GM19099 (cell line): ENCODE measurements around the gene CCDC88C.
A peak's percentile ranks its signal among the peaks of the same experiment; 100 is the strongest.

Experiments
- POLR2A ChIP-seq: IDR thresholded peaks from 3 replicates; pipeline ENCODE4 v1.6.1; 2011; ENCODE audit warnings: low read depth; ENCODE audit not compliant: insufficient read length; ENCODE audit errors: extremely low read depth

Gene CCDC88C

DNA sequence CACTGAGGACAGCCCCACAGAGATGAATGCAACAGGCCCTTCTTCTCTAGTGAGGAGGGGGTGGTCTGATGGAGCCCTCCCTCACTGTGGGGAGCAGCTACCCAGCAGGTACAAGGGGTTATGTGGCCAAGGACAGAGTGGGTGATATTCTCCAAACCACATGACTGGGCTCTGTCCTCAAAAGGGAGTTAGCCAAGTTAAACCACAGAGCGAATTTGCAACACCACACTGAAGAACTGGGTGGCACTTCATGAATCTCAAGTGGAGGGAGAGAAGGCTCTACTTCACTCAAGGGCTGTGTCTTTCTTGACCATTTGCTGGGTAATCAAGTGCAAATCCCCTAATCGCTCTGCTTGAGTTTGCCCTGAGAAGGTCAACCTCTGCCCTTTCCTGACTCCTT is 185.6 kb downstream of the CCDC88C start:
- TF ChIP-seq POLR2A: no peak

DNA sequence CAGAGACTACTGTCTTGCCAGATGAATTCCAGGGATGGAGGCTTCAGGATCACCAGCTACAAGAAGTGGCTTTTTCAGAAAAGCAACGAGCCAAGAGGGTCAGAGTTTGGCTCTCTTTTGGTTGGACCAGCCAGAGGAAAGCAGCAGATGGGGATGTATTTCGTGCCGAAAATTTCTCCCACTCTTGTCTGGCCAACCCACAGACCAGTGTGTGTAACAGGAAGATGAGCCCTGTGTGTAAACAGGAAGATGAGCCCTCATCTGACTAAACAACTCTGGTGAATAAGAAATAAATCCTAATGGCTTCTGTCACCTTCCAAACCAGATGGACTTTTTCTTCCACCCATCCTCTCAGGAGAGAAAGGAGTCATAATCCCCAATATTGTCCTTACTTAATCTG is 186.2 kb downstream of the CCDC88C start:
- no peak for TF ChIP-seq POLR2A

DNA sequence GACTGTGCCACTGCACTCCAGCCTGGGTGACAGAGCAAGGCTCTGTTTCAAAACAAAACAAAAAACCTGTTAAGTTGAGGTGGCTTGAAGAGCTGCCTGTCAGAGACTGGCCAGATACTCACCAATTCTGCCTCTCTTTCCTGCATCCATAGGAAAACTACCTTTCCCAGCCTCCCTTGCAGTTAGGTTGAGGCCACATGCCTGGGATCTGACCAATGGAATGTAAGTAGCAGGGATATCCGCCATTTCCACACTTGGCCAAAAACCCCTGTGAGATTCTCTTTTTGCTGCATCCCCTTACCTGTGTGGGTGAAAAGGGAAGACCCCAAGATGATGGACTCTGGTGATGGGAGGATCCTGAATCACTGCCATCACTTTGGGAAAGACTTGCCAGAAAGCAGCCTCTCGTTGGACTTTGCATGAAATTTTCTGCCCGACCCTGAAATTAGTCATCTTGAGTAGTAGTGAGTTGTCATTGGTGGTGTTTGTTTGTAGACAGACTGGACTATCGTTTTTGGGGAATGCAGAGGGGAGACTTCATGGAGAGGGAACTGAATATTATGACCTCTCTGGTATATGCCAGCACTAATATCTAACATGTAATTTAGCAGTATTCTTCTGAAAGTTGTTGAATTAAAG is 187.1 kb downstream of the CCDC88C start:
- TF ChIP-seq POLR2A: no peak

DNA sequence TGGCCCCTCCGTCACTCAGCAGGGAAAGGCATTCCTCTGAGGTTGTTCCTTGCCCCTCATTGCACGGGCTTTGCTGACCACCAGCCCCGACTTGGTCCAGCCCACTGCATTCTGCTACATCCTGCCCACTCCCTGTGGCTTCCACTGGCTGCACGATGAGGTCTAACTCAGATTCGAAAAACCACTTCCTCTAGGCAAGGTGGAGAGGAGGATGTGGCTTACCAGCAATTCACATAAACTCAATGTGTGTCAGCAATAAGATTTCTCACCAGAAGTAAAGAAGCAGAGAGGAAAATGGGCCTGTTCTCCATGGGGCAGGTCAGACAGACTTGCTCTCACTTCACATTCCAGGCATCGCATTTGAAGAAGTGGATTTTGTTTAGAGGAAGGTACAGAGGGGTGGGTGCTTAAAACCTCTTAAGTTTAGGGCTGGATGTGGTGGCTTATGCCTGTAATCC is 187.8 kb downstream of the CCDC88C start:
- peak; percentile 33 for TF ChIP-seq POLR2A

DNA sequence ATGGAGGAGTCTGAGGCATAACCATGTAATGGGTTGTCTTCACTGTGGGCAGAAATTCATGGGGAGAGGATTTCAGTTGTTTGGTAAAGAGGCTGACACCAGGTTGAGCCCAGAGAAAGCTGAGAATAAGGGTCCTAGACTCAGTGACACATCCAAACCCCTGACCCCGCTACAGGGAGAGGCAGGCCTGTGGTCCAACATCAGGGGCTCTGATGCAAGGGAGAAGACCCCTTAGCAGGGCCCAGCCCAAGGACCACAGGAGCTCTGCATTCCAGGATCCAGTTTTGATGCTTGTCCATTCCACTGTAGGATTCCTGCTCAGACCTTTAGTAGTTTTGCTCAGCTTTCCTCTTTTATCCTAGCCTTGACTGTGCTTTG is 188.6 kb downstream of the CCDC88C start:
- TF ChIP-seq POLR2A: no peak

DNA sequence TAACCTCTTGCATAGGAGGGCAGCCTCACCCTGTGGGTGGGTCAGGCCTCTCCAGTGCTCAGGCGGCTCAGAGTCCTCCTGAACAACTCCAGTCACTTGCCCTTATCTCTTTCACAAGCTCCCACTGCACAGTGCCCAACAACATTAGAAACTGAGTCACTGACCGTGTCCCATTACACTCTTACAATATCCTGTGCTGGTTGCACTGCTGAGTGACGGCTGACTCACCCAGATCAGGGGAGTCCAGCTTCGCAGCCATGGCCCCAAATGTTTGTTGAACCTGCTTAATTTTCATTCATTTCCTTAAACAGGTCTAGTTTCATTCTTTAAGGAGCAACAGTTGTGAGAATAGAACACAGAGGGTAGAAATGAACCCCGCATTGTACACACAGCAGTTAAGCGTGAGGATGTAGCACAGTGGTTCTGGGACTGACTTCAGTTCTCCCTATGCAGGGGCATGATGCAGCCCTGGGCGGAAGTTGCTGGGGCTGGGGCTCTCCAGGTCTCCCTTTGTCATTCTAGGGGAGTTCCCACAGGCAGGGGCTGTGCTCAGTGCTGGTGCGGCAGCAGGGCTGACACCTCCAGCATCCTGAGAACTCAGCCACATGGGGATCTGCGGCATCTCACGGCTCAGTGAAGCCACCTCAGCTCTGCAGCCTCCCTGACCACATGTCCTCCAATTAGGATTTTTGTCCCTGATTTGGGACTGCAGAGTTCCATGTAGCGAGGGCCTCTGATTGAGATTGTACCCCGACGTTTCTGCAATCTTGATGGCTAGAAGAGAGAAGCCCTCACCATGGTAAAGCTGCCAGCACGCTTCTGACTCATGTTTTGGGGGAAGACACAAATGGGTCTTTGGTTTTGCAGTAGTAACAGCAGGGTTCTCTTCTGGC is 189.3 kb downstream of the CCDC88C start:
- TF ChIP-seq POLR2A: peak; percentile 47

DNA sequence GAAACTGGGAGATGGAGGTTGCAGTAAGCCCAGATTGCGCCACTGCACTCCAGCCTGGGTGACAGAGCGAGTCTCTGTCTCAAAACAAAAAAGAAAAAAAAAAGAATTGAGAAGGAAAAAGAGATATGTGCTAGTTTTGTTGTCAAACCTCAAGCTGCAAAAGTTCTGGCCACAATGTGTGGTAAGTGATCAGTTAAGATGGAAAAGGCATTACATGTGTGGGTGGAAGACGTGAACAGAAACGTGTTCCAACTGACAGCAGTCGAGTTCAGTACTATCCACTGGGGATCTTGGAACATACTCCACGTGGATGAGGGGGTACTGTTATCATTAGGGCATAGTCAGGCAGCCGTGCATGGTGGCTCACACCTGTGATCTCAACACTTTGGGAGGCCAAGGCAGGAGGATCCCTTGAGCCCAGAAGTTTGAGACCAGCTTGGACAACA is 190.4 kb downstream of the CCDC88C start:
- no peak for TF ChIP-seq POLR2A

DNA sequence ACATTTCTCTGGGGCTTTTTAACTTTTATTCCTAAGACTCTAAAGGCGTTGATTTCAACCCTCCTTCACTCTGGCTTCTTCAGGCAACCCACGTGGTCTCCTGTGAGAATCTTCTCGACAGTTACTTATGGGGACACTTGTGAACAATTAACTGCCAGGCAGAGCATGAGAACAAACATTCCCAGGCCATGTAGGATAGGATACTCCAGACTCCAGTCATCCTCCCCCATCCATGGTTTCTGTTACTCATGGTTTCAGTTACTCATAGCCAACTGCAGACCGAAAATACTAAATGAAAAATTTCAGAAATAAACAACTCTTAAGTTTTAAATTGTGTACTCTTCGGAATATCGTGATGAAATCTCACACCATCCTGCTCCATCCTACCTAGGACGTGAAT is 192.6 kb downstream of the CCDC88C start:
- no peak for TF ChIP-seq POLR2A

DNA sequence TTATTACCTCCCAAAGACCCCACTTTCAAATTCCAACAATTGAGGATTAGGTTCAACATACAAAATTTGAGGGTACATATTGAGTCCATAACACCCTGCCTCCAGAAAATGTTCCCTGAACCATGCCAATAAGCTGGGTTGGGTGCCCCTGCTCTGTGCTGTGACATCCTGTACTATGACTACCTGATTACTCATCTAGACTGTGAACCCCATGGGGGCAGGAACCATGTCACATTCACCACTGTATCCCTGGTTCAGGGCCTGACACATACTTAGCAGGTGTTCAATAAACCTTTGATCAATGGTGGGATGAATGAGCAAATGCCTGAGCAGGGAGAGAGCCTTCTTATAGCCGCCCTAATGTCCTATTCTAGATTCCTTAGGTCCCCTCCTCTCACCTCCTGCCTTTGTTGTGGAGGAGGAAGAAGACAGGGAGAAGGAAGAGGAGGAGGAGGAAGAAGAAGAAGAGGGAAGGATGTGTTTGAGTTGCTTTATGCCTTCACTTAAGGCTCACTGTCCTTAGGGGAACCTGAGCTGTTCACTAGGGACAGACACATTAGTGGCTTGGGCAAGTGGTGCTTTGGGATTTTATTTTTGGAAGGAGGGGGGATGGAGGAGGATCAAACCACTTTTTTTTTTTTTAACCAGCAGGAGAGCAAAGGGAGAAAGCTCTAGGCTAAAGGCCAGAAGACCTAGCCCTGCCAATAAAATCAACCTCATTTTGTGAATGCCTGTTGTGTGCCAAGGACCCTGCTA is 194.4 kb downstream of the CCDC88C start:
- no peak for TF ChIP-seq POLR2A
